ENCODE data around the gene F2R.
"Not testable (repeated sequence)": the region's sequence is repeated elsewhere in the genome, so short reads cannot be mapped to it uniquely, and the experiment has no call there.

F2R gene

DNA sequence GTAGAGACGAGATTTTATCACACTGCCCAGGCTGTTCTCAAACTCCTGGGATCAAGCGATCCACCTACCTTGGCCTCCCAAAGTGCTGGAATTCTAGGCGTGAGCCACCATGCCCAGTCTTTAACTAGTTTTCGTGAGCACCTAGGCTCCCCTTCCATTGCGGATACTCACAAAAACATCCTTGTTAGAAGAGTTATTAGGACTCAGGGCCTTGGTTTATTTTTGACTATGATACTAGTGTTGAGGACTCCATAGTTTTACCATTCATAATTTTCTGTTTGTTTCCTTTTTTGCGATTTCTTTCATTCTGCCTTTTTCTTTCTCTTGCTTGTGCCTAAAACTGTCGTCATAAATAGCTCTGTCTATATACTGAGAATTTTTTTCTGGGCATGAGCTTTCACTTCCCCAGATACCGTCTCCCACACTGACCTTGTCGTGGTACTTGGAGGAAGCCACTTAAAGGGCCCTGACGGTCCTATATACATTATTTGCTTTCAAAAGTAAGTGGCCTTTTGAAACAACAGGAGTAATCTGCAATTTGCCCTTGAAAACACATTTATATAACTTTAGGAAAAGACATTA is 5.2 kb downstream of the F2R start:
- DNase-seq: no peak

DNA sequence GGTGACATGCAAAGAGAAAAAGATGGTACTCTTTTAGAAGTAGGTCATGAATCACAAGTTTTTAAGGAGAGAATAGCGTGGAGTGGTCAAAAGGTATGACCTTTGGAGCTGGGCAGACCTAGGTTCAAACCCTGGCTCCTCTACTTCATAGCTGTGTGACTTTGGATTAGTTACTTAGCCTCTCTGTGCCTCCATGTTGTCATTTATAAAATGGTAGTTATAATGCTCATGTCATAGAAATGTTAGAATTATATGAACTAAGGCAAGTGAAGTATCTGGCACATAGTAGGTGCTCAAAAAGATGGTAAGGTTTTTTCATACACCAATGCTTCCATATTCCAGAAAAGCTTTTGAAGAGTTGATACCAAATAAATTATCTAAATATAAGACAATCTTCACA is 7.3 kb downstream of the F2R start:
- no peak for DNase-seq

DNA sequence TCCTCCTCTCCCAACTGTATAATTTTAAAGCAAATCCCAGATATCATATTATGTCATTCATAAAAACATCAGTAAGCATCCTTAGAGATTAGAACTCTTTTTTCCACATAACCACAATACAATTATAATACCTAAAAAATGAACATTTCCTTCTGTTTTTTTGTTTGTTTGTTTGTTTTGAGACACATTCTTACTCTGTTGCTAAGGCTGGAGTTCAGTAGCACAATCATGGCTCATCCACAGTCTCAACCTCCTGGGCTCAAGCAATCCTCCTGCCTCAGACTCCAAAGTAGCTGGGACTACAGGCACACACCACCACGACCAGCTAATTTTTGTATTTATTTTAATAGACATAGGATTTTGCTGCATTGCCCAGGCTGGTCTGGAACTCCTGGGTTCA is 8.0 kb downstream of the F2R start:
- no peak for DNase-seq

DNA sequence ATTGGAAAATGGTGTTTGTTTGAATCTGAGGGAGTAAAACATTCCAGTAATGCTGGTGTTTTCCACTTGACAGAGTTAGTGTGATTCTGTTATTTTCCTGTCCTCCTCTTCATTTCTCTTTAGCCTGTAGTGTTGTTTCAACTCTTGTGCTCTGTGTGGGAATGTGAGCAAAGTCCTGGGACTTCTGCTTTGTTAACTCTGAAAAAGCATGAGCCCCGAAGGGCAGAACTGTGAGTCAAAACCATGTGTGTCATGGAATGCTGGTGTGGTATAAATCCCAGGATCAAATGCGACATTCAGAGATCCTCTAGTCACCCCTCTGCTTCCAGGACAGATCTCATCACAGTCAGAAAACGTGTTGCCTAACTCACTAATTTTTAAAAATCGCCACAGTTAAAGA is 8.9 kb downstream of the F2R start:
- DNase-seq: no peak

DNA sequence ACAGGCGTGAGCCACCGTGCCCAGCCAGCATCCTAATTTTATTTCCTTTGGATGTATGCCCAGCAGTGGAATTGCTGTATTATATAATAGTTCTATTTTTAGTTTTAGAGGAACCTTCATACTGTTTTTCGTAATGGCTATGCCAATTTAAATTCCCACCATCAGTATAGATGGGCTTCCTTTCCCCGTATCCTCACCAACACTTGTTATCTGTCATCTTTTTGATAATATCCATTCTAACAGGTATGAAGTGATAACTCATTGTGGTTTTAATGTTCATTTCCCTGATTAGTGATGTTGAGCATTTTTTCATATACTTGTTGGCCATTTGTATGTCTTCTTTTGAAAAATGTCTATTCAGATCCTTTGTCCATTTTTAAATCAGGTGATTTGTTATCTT is 13.0 kb downstream of the F2R start:
- no peak for DNase-seq

DNA sequence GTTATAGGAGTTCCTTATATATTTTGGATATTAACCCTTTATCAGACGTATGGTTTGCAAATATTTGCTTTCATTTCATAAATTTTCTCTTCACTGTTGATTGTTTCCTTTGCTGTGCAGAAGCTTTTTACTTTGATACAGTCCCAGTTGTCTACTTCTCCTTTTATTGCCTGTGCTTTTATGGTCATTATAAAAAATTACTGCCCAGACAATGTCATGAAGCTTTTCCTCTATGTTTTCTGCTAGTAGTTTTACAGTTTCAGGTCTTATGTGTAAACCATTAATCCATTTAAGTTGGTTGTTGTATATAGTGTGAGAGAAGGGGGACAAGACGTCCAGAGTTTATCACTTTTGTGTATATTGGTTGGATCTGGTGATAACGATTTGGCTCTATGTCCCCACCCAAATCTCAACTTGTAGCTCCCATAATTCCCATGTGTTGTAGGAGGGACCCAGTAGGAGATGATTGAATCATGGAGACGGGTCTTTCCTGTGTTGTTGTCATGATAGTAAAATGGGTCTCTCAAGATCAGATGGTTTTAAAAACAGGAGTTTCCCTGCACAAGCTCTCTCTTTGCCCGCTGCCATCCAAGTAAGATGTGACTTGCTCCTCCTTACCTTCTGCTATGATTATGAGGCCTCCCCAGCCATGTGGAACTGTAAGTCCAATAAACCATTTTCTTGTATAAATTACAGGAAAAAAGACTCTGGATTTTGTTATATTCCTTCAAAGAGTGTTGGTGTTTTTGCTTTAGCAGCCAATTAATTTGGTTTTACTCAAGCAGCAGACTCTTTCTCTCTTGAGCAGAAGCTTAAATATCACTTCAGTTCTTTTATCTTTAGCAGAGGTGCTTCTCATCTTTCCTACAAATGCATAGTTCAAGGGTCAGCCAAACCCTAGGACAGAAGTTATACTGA is 13.7 kb downstream of the F2R start:
- no peak for DNase-seq

DNA sequence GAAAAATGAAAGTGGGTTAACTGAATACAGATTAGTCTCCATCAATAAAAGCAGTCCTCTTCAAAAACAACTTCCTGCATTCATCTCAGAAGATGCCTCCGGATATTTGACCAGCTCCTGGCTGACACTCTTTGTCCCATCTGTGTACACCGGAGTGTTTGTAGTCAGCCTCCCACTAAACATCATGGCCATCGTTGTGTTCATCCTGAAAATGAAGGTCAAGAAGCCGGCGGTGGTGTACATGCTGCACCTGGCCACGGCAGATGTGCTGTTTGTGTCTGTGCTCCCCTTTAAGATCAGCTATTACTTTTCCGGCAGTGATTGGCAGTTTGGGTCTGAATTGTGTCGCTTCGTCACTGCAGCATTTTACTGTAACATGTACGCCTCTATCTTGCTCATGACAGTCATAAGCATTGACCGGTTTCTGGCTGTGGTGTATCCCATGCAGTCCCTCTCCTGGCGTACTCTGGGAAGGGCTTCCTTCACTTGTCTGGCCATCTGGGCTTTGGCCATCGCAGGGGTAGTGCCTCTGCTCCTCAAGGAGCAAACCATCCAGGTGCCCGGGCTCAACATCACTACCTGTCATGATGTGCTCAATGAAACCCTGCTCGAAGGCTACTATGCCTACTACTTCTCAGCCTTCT is 16.6 kb downstream of the F2R start:
- DNase-seq: no peak

DNA sequence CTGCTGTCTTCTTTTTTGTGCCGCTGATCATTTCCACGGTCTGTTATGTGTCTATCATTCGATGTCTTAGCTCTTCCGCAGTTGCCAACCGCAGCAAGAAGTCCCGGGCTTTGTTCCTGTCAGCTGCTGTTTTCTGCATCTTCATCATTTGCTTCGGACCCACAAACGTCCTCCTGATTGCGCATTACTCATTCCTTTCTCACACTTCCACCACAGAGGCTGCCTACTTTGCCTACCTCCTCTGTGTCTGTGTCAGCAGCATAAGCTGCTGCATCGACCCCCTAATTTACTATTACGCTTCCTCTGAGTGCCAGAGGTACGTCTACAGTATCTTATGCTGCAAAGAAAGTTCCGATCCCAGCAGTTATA is 17.1 kb downstream of the F2R start:
- DNase-seq: no peak

DNA sequence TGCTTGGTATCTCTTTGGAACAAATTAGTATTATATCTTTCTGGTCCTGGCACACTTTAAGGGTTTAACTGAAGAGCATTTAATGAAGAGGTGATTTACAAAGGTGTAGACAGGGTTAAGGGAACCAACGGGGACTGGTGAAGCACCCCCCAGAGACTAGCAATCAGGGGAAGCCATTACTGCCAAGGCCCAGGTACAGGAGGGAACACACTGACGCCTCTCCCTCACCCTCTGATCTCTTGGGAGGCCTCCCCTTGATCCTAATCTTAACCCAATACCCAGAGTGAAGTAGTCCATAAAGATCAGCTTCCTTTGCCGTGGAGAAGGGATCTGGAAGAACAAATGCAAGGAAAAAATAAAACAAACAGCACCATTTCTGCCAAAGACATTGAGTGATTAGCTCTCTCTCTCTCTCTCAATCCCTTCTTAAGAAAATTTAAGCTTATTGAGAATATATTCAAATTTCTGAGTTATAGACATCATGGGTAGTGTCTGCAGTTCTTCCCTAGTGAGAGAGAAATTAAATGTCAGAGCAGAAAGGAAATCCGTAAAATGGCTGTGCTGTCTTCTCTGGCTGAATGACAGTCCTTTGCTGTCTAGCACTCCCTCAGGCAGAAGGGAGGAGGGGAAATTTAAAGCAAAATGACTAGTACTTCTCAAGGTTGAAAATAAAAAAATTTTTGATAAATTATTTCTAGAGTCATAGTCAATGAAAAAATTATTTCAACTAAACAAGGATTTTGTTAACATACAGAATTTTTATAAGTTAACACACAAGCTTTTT is 20.0 kb downstream of the F2R start:
- no peak for DNase-seq

DNA sequence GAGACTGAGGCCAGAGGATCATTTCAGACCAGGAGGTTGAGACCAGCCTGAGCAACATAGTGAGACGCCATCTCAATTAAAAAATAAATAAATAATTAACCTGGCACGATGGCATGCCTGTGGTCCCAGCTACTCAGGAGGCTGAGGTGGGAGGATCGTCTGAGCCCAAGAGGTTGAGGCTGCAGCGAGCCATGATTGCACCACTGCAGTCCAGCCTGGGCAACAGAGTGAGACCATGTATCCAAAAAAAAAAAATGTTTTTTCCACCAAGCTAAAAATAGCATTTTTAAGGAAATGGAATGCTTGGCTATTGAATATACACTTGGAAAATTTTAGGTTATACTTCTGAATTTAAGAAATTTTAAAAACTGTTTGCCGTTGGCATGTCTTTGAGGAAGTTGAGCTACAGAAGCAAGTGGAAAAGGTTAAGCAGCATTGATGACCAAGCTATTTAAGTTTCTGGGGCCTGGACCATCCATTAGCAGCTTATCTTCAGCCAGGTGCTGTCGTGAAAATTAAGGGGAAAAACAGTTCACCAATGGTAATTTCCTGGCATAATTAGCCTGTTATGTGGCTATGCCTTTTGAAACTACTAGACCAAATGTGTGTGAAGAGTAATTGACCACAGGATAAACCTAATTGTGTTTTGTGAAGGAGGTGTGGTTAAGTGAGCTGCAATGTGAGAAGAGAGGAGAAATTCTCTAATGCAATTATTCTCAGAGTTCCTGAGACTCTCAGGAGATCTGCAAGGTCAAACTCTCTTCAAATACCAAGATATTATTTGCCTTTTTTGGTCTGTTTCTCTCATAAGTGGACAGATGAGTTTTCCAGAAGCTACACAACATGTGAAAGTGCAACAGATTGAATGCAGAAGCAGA is 21.0 kb downstream of the F2R start:
- DNase-seq: no peak

DNA sequence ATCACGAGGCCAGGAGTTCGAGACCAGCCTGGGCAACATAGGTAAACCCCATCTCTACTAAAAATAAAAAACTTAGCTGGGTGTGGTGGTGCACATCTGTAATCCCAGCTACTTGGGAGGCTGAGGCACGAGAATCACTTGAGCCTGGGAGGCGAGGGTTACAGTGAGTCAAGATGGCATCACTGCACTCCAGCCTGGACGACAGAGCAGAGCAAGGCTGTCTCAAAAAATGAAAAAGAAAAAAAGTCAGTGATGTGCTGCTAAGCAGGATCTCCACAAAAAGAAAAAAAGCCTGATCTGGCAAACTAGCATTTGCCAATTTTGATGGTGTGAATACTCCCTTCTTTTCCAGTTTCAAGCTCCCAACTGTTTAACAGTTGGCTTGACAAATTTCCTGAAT is 21.9 kb downstream of the F2R start:
- DNase-seq: no peak

DNA sequence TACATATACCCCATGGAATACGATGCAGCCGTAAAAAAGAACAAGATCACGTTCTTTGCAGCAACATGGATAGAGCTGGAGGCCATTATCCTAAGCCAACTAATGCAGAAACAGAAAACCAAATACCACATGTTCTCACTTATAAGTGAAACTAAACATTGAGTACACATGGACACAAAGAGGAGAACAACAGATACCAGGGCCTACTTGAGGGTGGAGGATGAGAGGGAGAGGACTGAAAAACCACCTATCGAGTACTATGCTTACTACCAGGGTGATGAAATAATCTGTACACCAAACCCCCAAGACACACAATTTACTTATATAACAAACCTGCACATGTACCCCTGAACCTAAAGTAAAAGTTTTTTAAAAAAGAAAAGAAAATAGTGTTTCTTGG is 25.6 kb downstream of the F2R start:
- DNase-seq: not testable (repeated sequence)

DNA sequence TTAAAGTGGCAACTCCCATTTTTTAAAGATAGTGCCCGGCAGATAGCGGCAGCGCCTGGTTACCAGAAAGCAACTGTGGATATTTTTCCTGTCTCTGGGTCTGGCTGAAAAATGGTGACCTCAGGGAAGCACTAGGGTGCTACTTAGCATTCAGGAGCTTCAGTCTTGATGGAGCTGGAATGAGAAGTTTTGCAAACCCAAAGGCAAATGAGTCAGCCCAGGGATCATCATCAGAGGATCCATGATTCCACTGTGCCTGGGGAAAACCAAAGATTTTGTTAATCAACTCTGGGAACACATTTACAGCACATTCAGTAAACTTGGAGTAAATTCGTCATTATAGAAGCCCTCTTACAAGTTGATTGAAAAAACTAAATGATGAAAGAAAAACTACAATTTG is 26.7 kb downstream of the F2R start:
- DNase-seq: no peak

DNA sequence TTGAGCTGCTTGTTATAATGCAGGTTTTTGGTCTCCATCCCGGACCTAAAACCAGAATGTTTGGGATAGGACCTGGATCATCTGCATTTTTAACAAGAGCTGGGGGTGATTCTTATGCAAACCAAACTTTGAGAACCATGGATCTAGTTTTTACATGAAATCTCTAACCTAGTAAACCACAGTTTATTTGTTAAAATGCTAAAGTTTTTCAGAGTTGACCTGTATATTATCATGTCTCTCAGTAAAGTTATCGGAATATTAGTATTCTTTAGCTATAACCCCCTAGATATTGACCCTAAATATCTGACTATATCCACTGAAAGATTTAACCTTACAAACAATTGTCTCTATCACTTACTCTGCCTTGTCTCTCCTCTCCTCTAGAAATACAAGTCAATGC is 28.7 kb downstream of the F2R start:
- DNase-seq: no peak

DNA sequence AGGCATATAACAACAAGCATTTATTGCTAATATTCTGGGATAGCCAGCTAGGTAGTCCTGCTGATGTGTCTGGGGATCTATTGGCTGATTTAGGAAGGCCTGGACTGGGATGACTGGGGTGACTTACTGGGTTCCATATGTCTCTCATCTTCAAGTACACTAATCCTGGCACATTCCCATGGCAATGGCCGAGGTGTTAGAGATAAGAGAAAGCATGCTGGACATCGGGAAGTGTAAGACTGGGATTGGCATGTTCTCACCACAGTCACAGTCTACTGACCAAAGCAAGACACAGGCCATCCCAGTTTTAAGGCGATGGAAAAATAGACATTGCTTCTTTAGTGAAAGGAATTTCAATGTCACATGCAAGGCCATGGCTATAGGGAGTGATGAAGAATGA is 29.7 kb downstream of the F2R start:
- no peak for DNase-seq

DNA sequence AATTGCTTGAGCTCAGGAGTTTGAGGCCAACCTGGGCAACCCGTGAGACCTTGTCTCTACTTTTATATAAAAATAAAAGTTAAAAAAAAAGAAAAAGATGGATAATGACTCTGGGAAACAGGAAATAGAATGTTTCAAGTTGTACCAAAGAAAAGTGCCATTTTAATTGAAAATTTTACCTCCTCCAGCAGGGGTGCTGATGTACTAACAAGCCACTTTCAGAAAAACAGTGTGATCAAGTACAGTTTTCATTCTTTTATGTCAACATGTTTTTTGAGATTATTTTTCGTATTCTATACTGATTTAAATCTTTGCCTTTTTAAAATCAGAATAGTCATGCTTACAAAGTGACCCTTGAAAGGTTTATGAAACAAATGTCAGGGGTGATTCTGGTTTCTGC is 30.8 kb downstream of the F2R start:
- no peak for DNase-seq

DNA sequence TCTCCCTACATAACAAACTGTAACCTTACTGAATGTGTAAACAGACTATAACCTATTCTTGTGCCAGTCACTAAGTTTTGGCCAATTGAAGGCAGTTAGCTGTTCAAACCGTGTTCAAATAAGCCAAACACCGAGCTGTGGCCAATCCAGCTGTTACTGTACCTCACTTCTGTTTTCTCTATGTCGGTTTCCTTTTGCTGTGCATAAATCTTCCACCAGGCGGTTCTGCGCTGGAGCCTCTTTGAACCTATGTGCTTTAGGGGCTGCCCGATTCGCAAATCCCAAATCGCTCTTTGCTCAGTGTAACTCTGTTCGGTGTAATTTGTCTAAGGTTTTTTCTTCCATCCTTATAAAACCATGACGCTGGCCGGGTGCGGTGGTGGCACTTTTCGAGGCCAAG is 31.8 kb downstream of the F2R start:
- DNase-seq: no peak

DNA sequence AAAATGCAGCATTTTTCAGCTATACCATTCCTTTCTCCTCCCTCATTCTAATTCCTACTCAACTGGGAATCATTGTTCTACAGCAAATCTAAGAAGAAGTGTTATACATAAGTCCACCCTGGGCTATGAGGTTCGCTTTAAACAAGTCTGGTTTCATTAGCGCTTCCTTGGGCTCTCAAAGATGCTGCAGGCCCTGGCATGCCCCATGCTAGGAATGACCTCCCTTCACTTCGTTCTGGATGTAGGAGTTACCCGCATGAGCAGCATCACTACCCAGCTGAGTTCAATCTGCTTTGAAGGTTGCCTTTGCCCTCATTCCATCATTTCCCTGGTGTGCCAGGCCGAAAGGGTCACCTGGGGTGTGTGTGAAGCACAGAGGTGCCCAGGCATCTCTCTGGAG is 35.4 kb downstream of the F2R start:
- no peak for DNase-seq

DNA sequence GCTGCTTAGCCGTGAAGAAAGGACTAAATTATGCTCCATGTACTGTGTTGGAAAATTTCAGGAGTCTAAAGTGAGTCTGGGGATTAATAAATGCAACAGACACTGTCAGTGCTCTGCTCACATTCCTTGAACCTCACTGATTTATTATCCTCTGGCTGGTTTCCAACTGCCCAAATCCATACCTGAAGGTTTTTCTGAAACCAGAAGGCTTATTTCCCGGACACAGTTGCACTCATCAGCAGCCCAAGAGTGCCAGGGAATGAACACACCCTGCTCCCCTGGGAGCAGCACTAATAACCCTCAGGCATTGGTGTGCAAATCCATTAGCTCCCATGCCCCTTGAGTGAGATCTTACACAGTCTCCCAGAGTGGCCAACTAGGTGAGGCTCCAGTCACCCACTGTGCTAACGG is 38.7 kb downstream of the F2R start:
- no peak for DNase-seq

DNA sequence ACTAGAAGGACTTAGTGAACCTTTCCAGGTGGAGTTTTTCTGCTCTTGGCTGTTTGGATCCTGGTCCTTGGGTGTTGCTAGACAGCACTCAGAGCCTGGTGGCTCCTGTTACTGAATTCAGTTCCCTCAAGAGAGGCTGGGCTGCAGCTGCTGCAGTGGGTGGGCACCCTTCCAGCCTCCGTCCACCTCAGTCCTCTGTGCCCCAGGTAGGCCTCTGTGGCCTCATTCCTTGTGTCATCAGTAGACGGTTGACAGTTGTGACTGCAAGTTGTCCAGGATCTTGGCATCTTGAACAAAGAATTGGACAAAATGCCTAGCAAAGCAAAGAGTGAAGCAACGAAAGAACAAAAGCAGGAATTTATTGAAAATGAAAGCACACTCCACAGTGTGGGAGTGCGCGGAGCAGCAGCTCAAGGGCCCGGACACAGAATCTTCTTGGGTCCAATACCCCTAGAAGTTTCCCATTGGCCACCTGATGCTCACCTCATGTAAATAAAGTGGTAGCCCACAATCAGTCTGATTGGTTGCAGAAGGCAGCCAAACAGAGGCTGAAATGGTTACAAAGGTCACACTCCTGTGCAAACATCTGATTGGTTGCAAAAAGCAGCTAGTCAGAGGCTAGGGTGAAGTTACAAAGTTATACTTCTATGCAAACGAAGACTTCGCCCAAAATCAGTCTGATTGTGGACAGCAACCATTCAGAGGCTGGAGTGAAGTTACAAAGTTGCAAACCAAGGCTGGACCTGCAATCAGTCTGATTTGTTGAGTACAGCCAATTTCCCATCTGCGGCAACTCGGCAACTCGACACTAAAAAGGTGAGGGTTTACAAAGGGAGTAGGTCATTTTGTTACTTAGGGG is 40.1 kb downstream of the F2R start:
- DNase-seq: no peak

DNA sequence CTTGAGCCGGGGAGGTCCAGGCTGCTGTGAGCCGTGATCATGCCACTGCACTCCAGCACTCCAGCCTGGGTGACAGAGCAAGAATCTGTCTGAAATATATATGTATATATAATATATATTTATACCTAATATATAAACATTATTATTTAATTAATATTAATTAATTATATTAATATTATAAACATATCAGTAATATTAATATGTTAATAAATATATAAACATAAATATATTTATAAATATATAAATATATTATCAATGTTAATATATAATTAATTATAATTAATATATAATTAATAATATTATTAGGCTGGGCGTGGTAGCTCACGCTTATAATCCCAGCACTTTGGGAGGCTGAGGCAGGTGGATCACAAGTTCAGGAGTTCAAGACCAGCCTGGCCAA is 41.1 kb downstream of the F2R start:
- DNase-seq: no peak

DNA sequence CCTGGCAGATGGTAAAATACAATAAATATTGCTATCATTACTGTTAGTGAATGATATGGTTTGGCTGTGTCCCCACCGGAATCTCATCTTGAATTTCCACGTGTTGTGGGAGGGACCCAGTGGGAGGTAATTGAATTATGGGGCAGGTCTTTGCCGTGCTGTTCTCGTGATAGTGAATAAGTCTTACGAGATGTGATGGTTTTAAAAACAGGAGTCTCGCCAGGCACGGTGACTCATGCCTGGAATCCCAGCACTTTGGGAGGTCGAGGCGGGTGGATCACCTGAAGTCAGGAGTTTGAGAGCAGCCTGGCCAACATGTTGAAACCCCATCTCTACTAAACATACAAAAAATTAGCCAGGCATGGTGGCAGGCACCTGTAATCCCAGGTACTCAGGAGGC is 45.2 kb downstream of the F2R start:
- not testable (repeated sequence) for DNase-seq

All from NCI-H2029 (cell line).